HepG2 (cell line): ENCODE measurements around the gene ZNF155. TPM values are rescaled to one million over a fixed set of nuclear protein-coding genes. Genes with fewer than 3 reads are reported as not detected.

ENCODE experiments used
- BHLHE40 ChIP-seq: IDR thresholded peaks from 2 replicates; pipeline ENCODE4 v1.6.1; 2011; ENCODE audit warnings: low read length, improper control_type of control experiment
- CREB1 ChIP-seq, 2 experiments: fragments of 450-650 bp in 1 of 2; IDR thresholded peaks; 2 replicates each; pipeline ENCODE4 v1.6.1; 2016 to 2017; ENCODE audit warnings: control low read depth in 1 of 2, mild to moderate bottlenecking in 1 of 2, missing compliant biosample characterization in 1 of 2, missing genetic modification characterization in 1 of 2
- HOXA5 ChIP-seq: sonication (generic); formaldehyde crosslinking; IDR thresholded peaks from 2 replicates; pipeline ENCODE4 v1.4.0; 2020; ENCODE audit warnings: missing genetic modification reagents
- MAX ChIP-seq: IDR thresholded peaks from 2 replicates; pipeline ENCODE4 v1.6.1; 2012; ENCODE audit warnings: inconsistent platforms
- NR2F2 ChIP-seq: IDR thresholded peaks from 2 replicates; pipeline ENCODE4 v1.6.1; 2012; ENCODE audit warnings: low read depth, inconsistent platforms, borderline replicate concordance
- ONECUT2 ChIP-seq: sonication (generic); formaldehyde crosslinking; IDR thresholded peaks from 2 replicates; pipeline ENCODE4 v1.4.0; 2020; ENCODE audit warnings: missing genetic modification reagents
- PRPF4 ChIP-seq: fragments of 200-400 bp; formaldehyde crosslinking; IDR thresholded peaks from 2 replicates; pipeline ENCODE4 v1.6.1; 2016; ENCODE audit warnings: low read length, low read depth; ENCODE audit not compliant: poor library complexity, severe bottlenecking
- RBFOX2 ChIP-seq: fragments of 200-400 bp; formaldehyde crosslinking; IDR thresholded peaks from 2 replicates; pipeline ENCODE4 v1.6.1; 2017; ENCODE audit warnings: low read depth, mild to moderate bottlenecking, low read length
- SOX5 ChIP-seq: IDR thresholded peaks from 2 replicates; pipeline ENCODE4 v1.6.1; 2016; ENCODE audit warnings: borderline replicate concordance
- TFAP4 ChIP-seq: sonication (generic); IDR thresholded peaks from 2 replicates; pipeline ENCODE4 v1.6.1; 2016; ENCODE audit warnings: low read depth, borderline replicate concordance
- WIZ ChIP-seq: sonication (generic); formaldehyde crosslinking; IDR thresholded peaks from 2 replicates; pipeline ENCODE4 v1.5.1; 2020; ENCODE audit warnings: mild to moderate bottlenecking, missing genetic modification reagents
- ZBTB21 ChIP-seq: sonication (generic); formaldehyde crosslinking; IDR thresholded peaks from 2 replicates; pipeline ENCODE4 v1.4.0; 2020; ENCODE audit warnings: missing genetic modification reagents
- ZFP36L2 ChIP-seq: sonication (generic); formaldehyde crosslinking; IDR thresholded peaks from 2 replicates; pipeline ENCODE4 v1.4.0; 2020; ENCODE audit warnings: missing genetic modification reagents
- ZFX ChIP-seq: sonication (generic); formaldehyde crosslinking; IDR thresholded peaks from 2 replicates; pipeline ENCODE4 v1.4.0; 2020; ENCODE audit warnings: mild to moderate bottlenecking, low read depth, missing genetic modification reagents, moderate library complexity
- ZKSCAN1 ChIP-seq: fragments of 150-350 bp; IDR thresholded peaks from 2 replicates; pipeline ENCODE4 v1.6.1; 2014; ENCODE audit warnings: low read length
- ZNF180 ChIP-seq: sonication (generic); formaldehyde crosslinking; IDR thresholded peaks from 2 replicates; pipeline ENCODE4 v1.4.0; 2020; ENCODE audit warnings: low read depth, missing genetic modification reagents, borderline replicate concordance
- ZNF781 ChIP-seq: sonication (generic); formaldehyde crosslinking; IDR thresholded peaks from 2 replicates; pipeline ENCODE4 v1.5.1; 2020; ENCODE audit warnings: borderline replicate concordance, mild to moderate bottlenecking, missing genetic modification reagents; ENCODE audit errors: not compliant biosample characterization
- ZNF841 ChIP-seq: sonication (generic); formaldehyde crosslinking; IDR thresholded peaks from 2 replicates; pipeline ENCODE4 v1.8.1; 2023; ENCODE audit warnings: missing genetic modification reagents, borderline replicate concordance
- ZSCAN5A ChIP-seq: sonication (generic); formaldehyde crosslinking; IDR thresholded peaks from 2 replicates; pipeline ENCODE4 v1.8.0; 2022; ENCODE audit warnings: mild to moderate bottlenecking, missing genetic modification reagents, borderline replicate concordance
- polyA plus RNA-seq, 8 experiments: library from polyadenylated mRNA; depleted of rRNA in 3 of 8; stranded (reverse) in 7 of 8; unstranded in 1 of 8; fragments of >200 nt; fragmentation: Illumina TruSeq in 4 of 8; extraction: Trizol in 4 of 8; gene quantifications; 2 replicates each; pipeline versions ENCODE4 v1.2.1 to v1.2.3, GENCODE V29; 2011 to 2016; ENCODE audit warnings: low read depth in 4 of 8, missing spikeins in 1 of 8, mixed read lengths in 1 of 8; ENCODE audit not compliant: insufficient read depth in 1 of 8
- total RNA-seq, 5 experiments: library from RNA; depleted of rRNA; stranded (reverse); fragments of >200 nt; fragmentation: Illumina TruSeq; extraction: Trizol; gene quantifications; 2 replicates each; pipeline ENCODE4 v1.2.3, GENCODE V29; 2016; ENCODE audit warnings: low read depth in 1 of 5
- TF ChIP-seq, protein P1 (sequence below): IDR thresholded peaks from 2 replicates; pipeline ENCODE4 v1.6.1; 2016; ENCODE audit warnings: missing biosample characterization, missing genetic modification reagents, low read depth
- TF ChIP-seq, protein P2 (sequence below): sonication (generic); formaldehyde crosslinking; IDR thresholded peaks from 2 replicates; pipeline ENCODE4 v1.9.0; 2022; ENCODE audit warnings: low read depth, missing genetic modification reagents
- TF ChIP-seq, protein P3 (sequence below): sonication (generic); formaldehyde crosslinking; IDR thresholded peaks from 2 replicates; pipeline ENCODE4 v1.4.0; 2020; ENCODE audit warnings: missing genetic modification reagents

Gene ZNF155
- total and polyA plus RNA-seq, 2 of the 13 experiments (the other 11 are each of a cell fraction or from before 2014, with no cell fraction given), result 2.5 to 3.6 TPM

GRCh38 chr19:44025217-44025936, 41.4 kb downstream of the ZNF155 start, which contains the start of gene ZNF222 (continued):
- TF ChIP-seq, protein P1, sequence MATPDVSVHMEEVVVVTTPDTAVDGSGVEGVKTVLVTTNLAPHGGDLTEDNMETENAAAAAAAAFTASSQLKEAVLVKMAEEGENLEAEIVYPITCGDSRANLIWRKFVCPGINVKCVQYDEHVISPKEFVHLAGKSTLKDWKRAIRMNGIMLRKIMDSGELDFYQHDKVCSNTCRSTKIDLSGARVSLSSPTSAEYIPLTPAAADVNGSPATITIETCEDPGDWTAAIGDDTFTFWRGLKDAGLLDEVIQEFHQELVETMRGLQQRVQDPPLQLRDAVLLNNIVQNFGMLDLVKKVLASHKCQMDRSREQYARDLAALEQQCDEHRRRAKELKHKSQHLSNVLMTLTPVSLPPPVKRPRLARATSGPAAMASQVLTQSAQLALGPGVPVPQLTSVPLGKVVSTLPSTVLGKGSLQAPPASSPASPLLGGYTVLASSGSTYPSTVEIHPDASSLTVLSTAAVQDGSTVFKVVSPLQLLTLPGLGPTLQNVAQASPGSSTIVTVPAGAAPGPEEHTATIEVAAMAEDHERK (CRISPR knock-in tag), result no peak
- TF ChIP-seq ZKSCAN1 (0 out of 2 replicates have a peak, but pooled peaks have one; percentile 9), RBFOX2 (peak; percentile 46; the same call in 1 of the 2 replicates), ZNF180 (no peak), ZFX (peak; percentile 70), NR2F2 (peak; percentile 28; the same call in 1 of the 2 replicates), PRPF4 (no peak), ZBTB21 (CRISPR knock-in tag) (peak; percentile 93), ZNF841 (no peak), ZFP36L2 (CRISPR knock-in tag) (no peak), TFAP4 (peak; percentile 21; the same call in 1 of the 2 replicates), SOX5 (CRISPR knock-in tag) (no peak), MAX (peak; percentile 52; the same call in 1 of the 2 replicates), HOXA5 (CRISPR knock-in tag) (no peak), BHLHE40 (no peak), WIZ (CRISPR knock-in tag) (0 out of 2 replicates have a peak, but pooled peaks have one; percentile 26), CREB1 (IDR thresholded peaks at IDR 0.05) (peak; percentile 78), CREB1 (CRISPR knock-in tag; IDR thresholded peaks at IDR 0.05) (peak; percentile 95), ZSCAN5A (CRISPR knock-in tag) (no peak), ZNF781 (CRISPR knock-in tag) (peak; percentile 53), ONECUT2 (CRISPR knock-in tag) (no peak)
- TF ChIP-seq, protein P2, sequence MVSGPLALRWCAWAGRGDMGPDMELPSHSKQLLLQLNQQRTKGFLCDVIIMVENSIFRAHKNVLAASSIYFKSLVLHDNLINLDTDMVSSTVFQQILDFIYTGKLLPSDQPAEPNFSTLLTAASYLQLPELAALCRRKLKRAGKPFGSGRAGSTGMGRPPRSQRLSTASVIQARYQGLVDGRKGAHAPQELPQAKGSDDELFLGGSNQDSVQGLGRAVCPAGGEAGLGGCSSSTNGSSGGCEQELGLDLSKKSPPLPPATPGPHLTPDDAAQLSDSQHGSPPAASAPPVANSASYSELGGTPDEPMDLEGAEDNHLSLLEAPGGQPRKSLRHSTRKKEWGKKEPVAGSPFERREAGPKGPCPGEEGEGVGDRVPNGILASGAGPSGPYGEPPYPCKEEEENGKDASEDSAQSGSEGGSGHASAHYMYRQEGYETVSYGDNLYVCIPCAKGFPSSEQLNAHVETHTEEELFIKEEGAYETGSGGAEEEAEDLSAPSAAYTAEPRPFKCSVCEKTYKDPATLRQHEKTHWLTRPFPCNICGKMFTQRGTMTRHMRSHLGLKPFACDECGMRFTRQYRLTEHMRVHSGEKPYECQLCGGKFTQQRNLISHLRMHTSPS (CRISPR knock-in tag), result no peak
- TF ChIP-seq, protein P3, sequence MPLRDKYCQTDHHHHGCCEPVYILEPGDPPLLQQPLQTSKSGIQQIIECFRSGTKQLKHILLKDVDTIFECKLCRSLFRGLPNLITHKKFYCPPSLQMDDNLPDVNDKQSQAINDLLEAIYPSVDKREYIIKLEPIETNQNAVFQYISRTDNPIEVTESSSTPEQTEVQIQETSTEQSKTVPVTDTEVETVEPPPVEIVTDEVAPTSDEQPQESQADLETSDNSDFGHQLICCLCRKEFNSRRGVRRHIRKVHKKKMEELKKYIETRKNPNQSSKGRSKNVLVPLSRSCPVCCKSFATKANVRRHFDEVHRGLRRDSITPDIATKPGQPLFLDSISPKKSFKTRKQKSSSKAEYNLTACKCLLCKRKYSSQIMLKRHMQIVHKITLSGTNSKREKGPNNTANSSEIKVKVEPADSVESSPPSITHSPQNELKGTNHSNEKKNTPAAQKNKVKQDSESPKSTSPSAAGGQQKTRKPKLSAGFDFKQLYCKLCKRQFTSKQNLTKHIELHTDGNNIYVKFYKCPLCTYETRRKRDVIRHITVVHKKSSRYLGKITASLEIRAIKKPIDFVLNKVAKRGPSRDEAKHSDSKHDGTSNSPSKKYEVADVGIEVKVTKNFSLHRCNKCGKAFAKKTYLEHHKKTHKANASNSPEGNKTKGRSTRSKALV (CRISPR knock-in tag), result no peak
